Activated T-helper 2 cell treated with anti-CD3 and anti-CD28 coated beads, Interferon-gamma antibody, Interleukin-2, Interleukin-4, amounts not matched to agents 10 μg/mL and 5 μg/mL and 100 μg/mL, durations not matched to agents 14 hours and 24 hours and 36 hours (primary cell): ENCODE data around the gene DISC1. TPM values are rescaled to one million over a fixed set of nuclear protein-coding genes. Genes with fewer than 3 reads are reported as not detected.
"Not testable (repeated sequence)": the region's sequence is repeated elsewhere in the genome, so short reads cannot be mapped to it uniquely, and the experiment has no call there.

ENCODE experiments used
- DNase-seq: peaks from one replicate; pipeline ENCODE4 v3.0.0; 2021; ENCODE audit warnings: low spot score
- H3K27ac Mint-ChIP-seq: one replicate; pipeline ENCODE4 v1.8.0; 2021; ENCODE audit warnings: mixed read lengths
- H3K27me3 Mint-ChIP-seq: one replicate; pipeline ENCODE4 v1.8.0; 2021; ENCODE audit warnings: low read depth, mixed read lengths
- H3K36me3 Mint-ChIP-seq: one replicate; pipeline ENCODE4 v1.8.0; 2021; ENCODE audit warnings: low read depth, mixed read lengths
- H3K4me1 Mint-ChIP-seq: one replicate; pipeline ENCODE4 v1.8.0; 2021; ENCODE audit warnings: low read depth, mixed read lengths
- H3K4me3 Mint-ChIP-seq: one replicate; pipeline ENCODE4 v1.8.0; 2021; ENCODE audit warnings: low read depth, mild to moderate bottlenecking, moderate library complexity, mixed read lengths
- H3K9me3 Mint-ChIP-seq: one replicate; pipeline ENCODE4 v1.8.0; 2021; ENCODE audit warnings: mixed read lengths
- intact Hi-C: fragments of 100-400 bp; cut with micrococcal nuclease; formaldehyde crosslinking; loops from one replicate; pipeline ENCODE4 v1.15.1; 2023
- total RNA-seq: library from RNA; stranded (reverse); gene quantifications from 2 replicates; pipeline ENCODE4 v1.2.3, GENCODE V29; 2022

Gene DISC1
- total RNA-seq, 1 donor from 2014 or later: 1.5 TPM

DNA sequence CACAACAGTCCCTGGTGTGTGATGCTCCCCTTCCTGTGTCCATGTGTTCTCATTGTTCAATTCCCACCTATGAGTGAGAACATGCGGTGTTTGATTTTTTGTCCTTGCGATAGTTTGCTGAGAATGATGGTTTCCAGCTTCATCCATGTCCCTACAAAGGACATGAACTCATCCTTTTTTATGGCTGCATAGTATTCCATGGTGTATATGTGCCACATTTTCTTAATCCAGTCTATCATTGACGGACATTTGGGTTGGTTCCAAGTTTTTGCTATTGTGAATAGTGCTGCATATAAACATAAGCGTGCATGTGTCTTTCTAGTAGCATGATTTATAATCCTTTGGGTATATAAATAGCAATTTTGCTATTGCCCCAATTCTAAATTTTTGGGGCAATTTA is 19.6 kb downstream of the DISC1 start:
- peaks cover 10% of the 10 kb centered on the region for H3K27me3 Mint-ChIP-seq
- DNase-seq, H3K9me3 Mint-ChIP-seq, H3K36me3 Mint-ChIP-seq, H3K4me3 Mint-ChIP-seq, H3K4me1 Mint-ChIP-seq, intact Hi-C loops, H3K27ac Mint-ChIP-seq: not testable (repeated sequence)

GRCh38 chr1:231651621-231652260 is 25.2 kb downstream of the DISC1 start:
- intact Hi-C loops, H3K36me3 Mint-ChIP-seq, H3K27ac Mint-ChIP-seq, DNase-seq, H3K9me3 Mint-ChIP-seq, H3K4me3 Mint-ChIP-seq: not testable (repeated sequence)
- Mint-ChIP-seq H3K27me3 (peaks cover 10% of the 10 kb centered on the region), H3K4me1 (peaks cover 19% of the 10 kb centered on the region)

- H3K9me3 Mint-ChIP-seq: peaks cover 21% of the 10 kb centered on the region
- peaks cover 19% of the 10 kb centered on the region for H3K4me1 Mint-ChIP-seq
- DNase-seq: no peak
Observed at GRCh38 chr1:231653632-231654031, 27.0 kb downstream of the DISC1 start.

GRCh38 chr1:231656741-231657140 is 30.2 kb downstream of the DISC1 start:
- H3K9me3 Mint-ChIP-seq: peaks cover 27% of the 10 kb centered on the region
- DNase-seq: no peak
- H3K27me3 Mint-ChIP-seq: no peaks in the 10 kb centered on the region
- H3K4me3 Mint-ChIP-seq: no peak overlapping the region
- H3K36me3 Mint-ChIP-seq: no peaks in the 10 kb centered on the region
- H3K4me1 Mint-ChIP-seq: peaks cover 10% of the 10 kb centered on the region
- intact Hi-C loops: no loop called here
- no peak overlapping the region for H3K27ac Mint-ChIP-seq

More at GRCh38 chr1:231653632-231654031, 27.0 kb downstream of the DISC1 start:
- Mint-ChIP-seq H3K4me3 (no peak overlapping the region), H3K36me3 (peaks cover 3% of the 10 kb centered on the region), H3K27me3 (peaks cover 7% of the 10 kb centered on the region), H3K27ac (no peak overlapping the region)
- intact Hi-C loops: no loop called here

DNA sequence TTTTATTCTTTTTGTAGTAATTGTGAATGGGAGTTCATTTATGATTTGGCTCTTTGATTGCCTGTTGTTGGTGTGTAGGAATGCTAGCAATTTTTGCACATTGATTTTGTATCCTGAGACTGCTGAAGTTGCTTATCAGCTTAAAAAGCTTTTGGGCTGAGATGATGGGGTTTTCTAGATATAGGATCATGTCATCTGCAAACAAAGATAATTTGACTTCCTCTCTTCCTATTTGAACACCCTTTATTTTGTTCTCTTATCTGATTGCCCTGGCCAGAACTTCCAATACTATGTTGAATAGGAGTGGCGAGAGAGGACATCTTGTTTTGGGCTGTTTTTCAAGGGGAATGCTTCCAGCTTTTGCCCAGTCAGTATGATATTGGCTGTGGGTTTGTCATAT is 31.6 kb downstream of the DISC1 start:
- intact Hi-C loops, H3K27ac Mint-ChIP-seq, H3K27me3 Mint-ChIP-seq, DNase-seq, H3K4me1 Mint-ChIP-seq, H3K4me3 Mint-ChIP-seq, H3K36me3 Mint-ChIP-seq: not testable (repeated sequence)
- peaks cover 27% of the 10 kb centered on the region for H3K9me3 Mint-ChIP-seq

DNA sequence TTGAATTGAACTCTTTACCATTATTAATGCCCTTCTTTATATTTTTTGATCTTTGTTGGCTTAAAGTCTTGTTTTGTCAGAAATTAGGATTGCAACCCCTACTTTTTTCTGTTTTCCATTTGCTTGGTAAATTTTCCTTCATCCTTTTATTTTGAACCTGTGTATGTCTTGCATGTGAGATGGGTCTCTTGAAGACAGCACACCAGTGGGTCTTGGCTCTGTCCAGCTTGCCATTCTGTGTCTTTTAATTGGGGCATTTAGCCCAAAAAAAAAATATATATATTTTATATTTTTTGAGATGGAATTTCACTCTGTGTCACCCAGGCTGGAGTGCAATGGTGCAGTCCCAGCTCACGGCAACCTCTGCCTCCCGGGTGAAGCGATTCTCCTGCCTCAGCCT is 33.6 kb downstream of the DISC1 start:
- intact Hi-C loops: no loop called here
- no peak overlapping the region for H3K4me3 Mint-ChIP-seq
- H3K4me1 Mint-ChIP-seq: peaks cover 3% of the 10 kb centered on the region

DNA sequence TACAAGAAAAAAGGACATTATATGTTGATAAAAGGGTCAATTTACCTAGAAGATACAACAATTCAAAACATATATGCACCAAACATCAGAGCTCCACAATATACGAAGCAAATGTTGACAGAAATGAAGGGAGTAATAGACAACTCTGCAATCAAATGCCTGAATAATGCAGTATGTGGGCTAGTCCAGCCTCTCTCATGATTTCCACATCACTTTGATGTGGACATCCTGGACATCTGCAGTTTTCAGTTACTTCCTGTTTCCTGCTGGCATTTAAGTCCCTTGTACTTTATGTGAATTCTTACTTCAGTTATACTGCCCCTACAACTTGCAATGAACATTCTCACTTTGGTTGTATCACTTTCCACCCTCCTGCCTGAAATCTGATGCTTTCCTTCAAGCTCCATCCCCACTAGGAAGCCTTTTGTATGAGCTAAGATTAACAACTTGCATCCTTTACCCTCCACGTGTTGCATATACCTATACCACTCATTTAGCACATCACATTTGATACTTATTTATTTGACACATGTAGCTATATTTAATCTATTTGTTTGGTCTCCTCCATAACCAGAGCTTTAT is 36.7 kb downstream of the DISC1 start:
- Mint-ChIP-seq H3K36me3 (no peaks in the 10 kb centered on the region), H3K4me1 (peaks cover 3% of the 10 kb centered on the region), H3K27me3 (no peaks in the 10 kb centered on the region), H3K27ac (no peak overlapping the region), H3K4me3 (no peak overlapping the region), H3K9me3 (peaks cover 6% of the 10 kb centered on the region)
- DNase-seq: no peak
- intact Hi-C loops: no loop called here

More for the DNA sequence above, 33.6 kb downstream of the DISC1 start:
- Mint-ChIP-seq H3K36me3 (no peaks in the 10 kb centered on the region), H3K27ac (no peak overlapping the region), H3K9me3 (peaks cover 27% of the 10 kb centered on the region), H3K27me3 (no peaks in the 10 kb centered on the region)
- no peak for DNase-seq

DNA sequence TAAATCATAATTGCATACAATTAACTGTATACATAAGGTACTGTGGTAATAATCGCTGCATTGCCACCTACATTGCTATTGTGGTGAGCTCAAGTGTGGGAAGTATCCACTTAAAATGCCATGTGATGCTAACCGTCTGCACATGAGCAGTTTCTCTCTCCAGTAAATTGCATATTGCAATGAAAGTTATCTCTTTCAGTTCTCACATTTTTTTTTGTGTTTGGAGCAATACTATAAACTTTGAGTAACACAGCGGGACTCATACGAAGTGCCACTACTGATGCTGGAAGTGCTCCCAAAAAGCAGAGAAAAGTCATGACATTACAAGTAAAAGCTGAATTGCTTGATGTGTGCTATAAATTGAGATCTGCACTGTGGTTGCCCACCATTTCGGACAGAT is 38.5 kb downstream of the DISC1 start:
- no peak overlapping the region for H3K4me3 Mint-ChIP-seq
- H3K4me1 Mint-ChIP-seq: peaks cover 3% of the 10 kb centered on the region
- H3K9me3 Mint-ChIP-seq: peaks cover 14% of the 10 kb centered on the region

GRCh38 chr1:231665726-231666125 is 39.1 kb downstream of the DISC1 start:
- peaks cover 17% of the 10 kb centered on the region for H3K9me3 Mint-ChIP-seq
- H3K36me3 Mint-ChIP-seq: no peaks in the 10 kb centered on the region
- no peak for DNase-seq
- intact Hi-C loops: no loop called here
- H3K4me3 Mint-ChIP-seq: no peak overlapping the region
- H3K4me1 Mint-ChIP-seq: peaks cover 3% of the 10 kb centered on the region
- H3K27ac Mint-ChIP-seq: no peak overlapping the region
- H3K27me3 Mint-ChIP-seq: no peaks in the 10 kb centered on the region

More for the DNA sequence above, 38.5 kb downstream of the DISC1 start:
- intact Hi-C loops: no loop called here
- DNase-seq: no peak
- no peaks in the 10 kb centered on the region for H3K27me3 Mint-ChIP-seq
- no peak overlapping the region for H3K27ac Mint-ChIP-seq
- H3K36me3 Mint-ChIP-seq: no peaks in the 10 kb centered on the region

GRCh38 chr1:231666220-231666936 is 39.8 kb downstream of the DISC1 start:
- no peak for DNase-seq
- peaks cover 1% of the 10 kb centered on the region for H3K4me1 Mint-ChIP-seq
- H3K9me3 Mint-ChIP-seq: peaks cover 24% of the 10 kb centered on the region
- intact Hi-C loops: no loop called here
- no peak overlapping the region for H3K4me3 Mint-ChIP-seq
- no peak overlapping the region for H3K27ac Mint-ChIP-seq
- H3K27me3 Mint-ChIP-seq: peaks cover 2% of the 10 kb centered on the region
- H3K36me3 Mint-ChIP-seq: peaks cover 5% of the 10 kb centered on the region

DNA sequence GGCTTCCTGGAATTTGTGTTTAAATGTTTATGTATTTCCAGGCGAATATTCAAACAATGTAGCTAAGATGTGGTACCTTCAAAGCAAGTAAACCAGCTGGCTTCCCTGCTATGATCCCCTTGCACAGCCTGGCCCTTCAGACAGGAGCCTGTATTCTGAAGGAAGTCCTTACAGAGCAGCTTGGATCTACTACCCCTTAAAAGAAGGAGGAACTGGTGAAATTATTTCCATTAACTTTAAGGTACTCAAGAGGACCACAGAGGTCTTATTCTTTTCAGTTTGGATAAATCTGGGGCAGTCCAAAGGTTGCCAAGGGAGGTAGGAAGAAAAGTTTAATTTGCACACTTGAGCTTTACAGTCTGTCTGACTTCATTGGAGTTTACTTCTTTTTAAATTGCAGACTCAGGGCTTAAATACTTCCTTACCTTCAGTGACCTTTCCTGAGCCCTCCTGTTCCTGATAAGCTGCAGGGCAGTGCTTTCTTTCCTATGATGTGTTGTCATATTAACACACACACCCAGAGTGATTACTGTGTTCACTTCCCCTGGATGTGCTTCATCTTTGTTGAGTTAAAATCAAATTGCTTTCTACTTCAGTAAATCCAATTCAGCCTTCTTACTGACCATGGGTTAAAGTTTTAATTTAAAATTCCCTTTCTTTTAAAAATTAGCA is 40.5 kb downstream of the DISC1 start:
- no peak for DNase-seq
- H3K4me1 Mint-ChIP-seq: no peaks in the 10 kb centered on the region
- no peak overlapping the region for H3K27ac Mint-ChIP-seq
- peaks cover 5% of the 10 kb centered on the region for H3K36me3 Mint-ChIP-seq
- intact Hi-C loops: no loop called here
- peaks cover 2% of the 10 kb centered on the region for H3K27me3 Mint-ChIP-seq
- H3K4me3 Mint-ChIP-seq: no peak overlapping the region
- peaks cover 24% of the 10 kb centered on the region for H3K9me3 Mint-ChIP-seq

DNA sequence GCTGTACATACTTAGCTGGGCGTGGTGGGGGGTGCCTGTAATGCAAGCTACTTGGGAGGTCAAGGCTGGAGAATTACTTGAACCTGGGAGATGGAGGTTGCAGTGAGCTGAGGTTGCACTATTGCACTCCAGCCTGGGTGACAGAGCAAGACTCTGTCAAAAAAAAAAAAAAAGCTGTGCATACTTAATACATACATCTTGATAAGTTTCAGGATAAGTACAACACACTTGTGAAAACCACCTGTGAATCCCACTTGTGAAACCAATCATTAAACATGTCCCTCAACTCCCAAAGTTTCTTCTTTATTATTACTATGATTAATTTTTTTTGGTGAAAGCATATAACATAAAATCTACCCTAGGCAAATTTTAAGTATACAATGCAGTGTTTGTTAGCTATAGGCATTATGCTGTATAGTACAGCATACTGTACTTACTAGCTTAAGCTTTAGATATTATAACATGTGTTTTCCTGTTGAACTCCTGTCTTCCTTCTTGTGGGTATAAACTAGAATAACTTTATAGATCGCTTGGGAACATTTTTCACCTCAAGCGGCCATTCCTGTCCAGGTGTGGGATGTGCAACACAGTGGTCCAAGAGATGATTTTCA is 41.4 kb downstream of the DISC1 start:
- DNase-seq: no peak
- Mint-ChIP-seq H3K4me3 (no peak overlapping the region), H3K36me3 (peaks cover 5% of the 10 kb centered on the region), H3K27me3 (peaks cover 2% of the 10 kb centered on the region), H3K4me1 (no peaks in the 10 kb centered on the region), H3K9me3 (peaks cover 24% of the 10 kb centered on the region), H3K27ac (no peak overlapping the region)
- intact Hi-C loops: no loop called here
